ENCODE data around the gene CYP4F3. TPM values are rescaled to one million over a fixed set of nuclear protein-coding genes. Genes with fewer than 3 reads are reported as not detected.

The CYP4F3 gene
- total RNA-seq, 1 experiment from 2014 or later: not detected

GRCh38 chr19:15631817-15632216, 8.9 kb upstream of the CYP4F3 start:
- no peak overlapping the region for H3K56ac ChIP-seq (ENCODE audit: insufficient read length, low read depth, low read length)
- H3K9ac ChIP-seq (ENCODE audit: extremely low read depth, insufficient read length, low read length): no peak overlapping the region
- no peaks in the 10 kb centered on the region for H3K4me1 ChIP-seq (ENCODE audit: insufficient read depth, low read length)
- H4K20me1 ChIP-seq (ENCODE audit: control insufficient read depth, insufficient read depth, insufficient read length): no peaks in the 10 kb centered on the region
- H2BK120ac ChIP-seq (ENCODE audit: low read depth, low read length, poor library complexity, severe bottlenecking): no peak overlapping the region
- no peak overlapping the region for H4K8ac ChIP-seq (replicated peaks; ENCODE audit: insufficient read length, low read depth, low read length)
- no peak overlapping the region for H4K5ac ChIP-seq (ENCODE audit: insufficient read length, low read depth, low read length)
- no peak overlapping the region for H2BK12ac ChIP-seq (ENCODE audit: insufficient read length, low read depth, low read length)
- H3T11ph ChIP-seq (ENCODE audit: low read length): no peak overlapping the region
- no peak overlapping the region for H2BK5ac ChIP-seq (ENCODE audit: insufficient read length, low read length)
- no peak overlapping the region for H4K91ac ChIP-seq (ENCODE audit: insufficient read length, low read depth, low read length)
- no peak overlapping the region for H3K4ac ChIP-seq (ENCODE audit: low read depth, low read length)
- no peaks in the 10 kb centered on the region for H3K79me1 ChIP-seq (ENCODE audit: insufficient read depth, low read depth, low read length, poor library complexity, severe bottlenecking)
- no peak overlapping the region for H2BK15ac ChIP-seq (ENCODE audit: low read depth, low read length)
- peaks cover 0 to 9% (median 0%) of the 10 kb centered on the region in 3 experiments; a peak in 3 of 7 replicates for H3K36me3 Mint-ChIP-seq (ENCODE audit: insufficient read depth in 1 of 3, low read depth in 3 of 3)
- no peak overlapping the region for H3K23ac ChIP-seq (ENCODE audit: insufficient read length, low read depth, low read length)
- H3K27me3 ChIP-seq (ENCODE audit: insufficient read depth, low read length): no peaks in the 10 kb centered on the region
- no peak overlapping the region for H3K4me3 Mint-ChIP-seq
- no CpG with 5 or more reads among the region's 9 CpGs for WGBS (ENCODE audit: extremely low coverage, insufficient read length, low lambda C conversion rate)
- TF ChIP-seq CTCF (conservative IDR thresholded peaks at IDR 0.05): peak; percentile 45; the same call in 2 of the 3 replicates
- H3K27ac Mint-ChIP-seq: no peak overlapping the region
- no peak overlapping the region for H3K27ac ChIP-seq (ENCODE audit: insufficient read length, low read depth, low read length)
- no peak overlapping the region for H2AK5ac ChIP-seq (ENCODE audit: insufficient read length, low read length)
- peaks cover 1% of the 10 kb centered on the region; the same call in 1 of the 2 replicates for H3K27me3 Mint-ChIP-seq (ENCODE audit: low read depth)
- H3K4me1 Mint-ChIP-seq: no peaks in the 10 kb centered on the region
- peak; percentile 40 for DNase-seq
- no peaks in the 10 kb centered on the region for H3K79me2 ChIP-seq (ENCODE audit: insufficient read depth, low read length)
- H2BK20ac ChIP-seq (ENCODE audit: low read depth, low read length, poor library complexity, severe bottlenecking): no peak overlapping the region
- no peak overlapping the region for H2AFZ ChIP-seq (ENCODE audit: low read length)
- no peaks in the 10 kb centered on the region for H3K23me2 ChIP-seq (ENCODE audit: insufficient read length, low read depth, low read length, poor library complexity, severe bottlenecking)
- peaks cover 53% of the 10 kb centered on the region for H3K9me3 ChIP-seq (ENCODE audit: control insufficient read depth, low read depth, low read length)
- no peak overlapping the region for H3K4me2 ChIP-seq (ENCODE audit: insufficient read depth, insufficient read length, low read length)
- no peak overlapping the region for H3K18ac ChIP-seq (ENCODE audit: insufficient read length, low read depth, low read length)
- H3K9me3 Mint-ChIP-seq: peaks cover 70 to 85% of the 10 kb centered on the region in 2 experiments
- H3K14ac ChIP-seq (ENCODE audit: insufficient read depth, low read length): no peak overlapping the region

All from H9 (cell line).